Spleen (tissue), 7 donors: ENCODE data around the gene CLIC6.

Experiments used
- CTCF ChIP-seq, 11 experiments: fragments of 200-600 bp in 7 of 11; fragments of 450-650 bp in 4 of 11; sonication (generic) in 4 of 11; IDR thresholded peaks in 8 of 11; conservative IDR thresholded peaks in 3 of 11; 1 replicate in 7 of 11; 2 replicates in 4 of 11; pipeline versions ENCODE4 v1.4.0 to v1.8.0; 2016 to 2021; ENCODE audit warnings: antibody characterized with exemption in 11 of 11, inconsistent platforms in 4 of 11, mild to moderate bottlenecking in 1 of 11
- POLR2AphosphoS5 ChIP-seq, 3 donors: sonication (generic); formaldehyde crosslinking; IDR thresholded peaks; one replicate each; pipeline ENCODE4 v1.5.1; 2017; ENCODE audit warnings: antibody characterized with exemption in 3 of 3
- donor health status: DM: no; HTN: no; CAD: no; lungs with moderate emphysema.
- donor health status: DM: no; HTN: no; CAD: no.
- donor health status: DM: no; HTN: no; CAD: no.

GRCh38 chr21:34713621-34714020 lies 44.8 kb downstream of the CLIC6 start:
- TF ChIP-seq CTCF (IDR thresholded peaks at IDR 0.05 in 8 of 11, conservative IDR thresholded peaks at IDR 0.05 in 3 of 11) (no peak), POLR2AphosphoS5 (IDR thresholded peaks at IDR 0.05) (no peak)
